ENCODE results near the gene RTKN2. TPM values are rescaled to one million over a fixed set of nuclear protein-coding genes. Genes with fewer than 3 reads are reported as not detected.

Gene RTKN2
- total RNA-seq, 1 experiment from 2014 or later: 14.4 TPM

GRCh38 chr10:62317257-62317656 lies 48.6 kb upstream of the RTKN2 start:
- H3K27ac Mint-ChIP-seq: no peak overlapping the region
- no peak overlapping the region for H2BK12ac ChIP-seq (ENCODE audit: insufficient read length, low read depth, low read length)

More at GRCh38 chr10:62317257-62317656, 48.6 kb upstream of the RTKN2 start:
- no peak for DNase-seq
- Histone ChIP-seq H3K79me1 (ENCODE audit: insufficient read depth, low read depth, low read length, poor library complexity, severe bottlenecking) (no peaks in the 10 kb centered on the region), H3K23ac (ENCODE audit: insufficient read length, low read depth, low read length) (no peak overlapping the region), H2BK5ac (ENCODE audit: insufficient read length, low read length) (no peak overlapping the region), H3K27me3 (ENCODE audit: insufficient read depth, low read length) (no peaks in the 10 kb centered on the region), H3K79me2 (ENCODE audit: insufficient read depth, low read length) (no peaks in the 10 kb centered on the region), H4K8ac (replicated peaks; ENCODE audit: insufficient read length, low read depth, low read length) (no peak overlapping the region), H3K9ac (ENCODE audit: extremely low read depth, insufficient read length, low read length) (no peak overlapping the region), H3K4me1 (ENCODE audit: insufficient read depth, low read length) (no peaks in the 10 kb centered on the region), H3K4ac (ENCODE audit: low read depth, low read length) (no peak overlapping the region), H3K56ac (ENCODE audit: insufficient read length, low read depth, low read length) (no peak overlapping the region), H3K18ac (ENCODE audit: insufficient read length, low read depth, low read length) (no peak overlapping the region), H2BK15ac (ENCODE audit: low read depth, low read length) (no peak overlapping the region), H3T11ph (ENCODE audit: low read length) (no peak overlapping the region), H2AK5ac (ENCODE audit: insufficient read length, low read length) (no peak overlapping the region), H4K91ac (ENCODE audit: insufficient read length, low read depth, low read length) (no peak overlapping the region), H3K14ac (ENCODE audit: insufficient read depth, low read length) (no peak overlapping the region), H3K27ac (ENCODE audit: insufficient read length, low read depth, low read length) (no peak overlapping the region), H3K9me3 (ENCODE audit: control insufficient read depth, low read depth, low read length) (no peaks in the 10 kb centered on the region), H4K20me1 (ENCODE audit: control insufficient read depth, insufficient read depth, insufficient read length) (no peaks in the 10 kb centered on the region), H2BK20ac (ENCODE audit: low read depth, low read length, poor library complexity, severe bottlenecking) (no peak overlapping the region), H3K4me2 (ENCODE audit: insufficient read depth, insufficient read length, low read length) (no peak overlapping the region), H3K23me2 (ENCODE audit: insufficient read length, low read depth, low read length, poor library complexity, severe bottlenecking) (no peaks in the 10 kb centered on the region), H2BK120ac (ENCODE audit: low read depth, low read length, poor library complexity, severe bottlenecking) (no peak overlapping the region), H2AFZ (ENCODE audit: low read length) (no peak overlapping the region), H4K5ac (ENCODE audit: insufficient read length, low read depth, low read length) (no peak overlapping the region)
- Mint-ChIP-seq H3K4me3 (no peak overlapping the region), H3K27me3 (ENCODE audit: low read depth) (no peaks in the 10 kb centered on the region; the same call in 1 of the 2 replicates), H3K36me3 (ENCODE audit: insufficient read depth in 1 of 3, low read depth in 3 of 3) (no peaks in the 10 kb centered on the region; a peak in 1 of 7 replicates), H3K4me1 (no peaks in the 10 kb centered on the region), H3K9me3 (no peaks in the 10 kb centered on the region; a peak in 1 of 5 replicates)
- WGBS (ENCODE audit: extremely low coverage, insufficient read length, low lambda C conversion rate): no CpG with 5 or more reads among the region's 6 CpGs
- TF ChIP-seq CTCF (conservative IDR thresholded peaks at IDR 0.05): no peak

Measured in H9 (cell line).